ENCODE measurements around the gene ZNF197. TPM values are rescaled to one million over a fixed set of nuclear protein-coding genes. Genes with fewer than 3 reads are reported as not detected.

ZNF197 gene
- total RNA-seq, 1 experiment from 2014 or later: 12.0 TPM

DNA sequence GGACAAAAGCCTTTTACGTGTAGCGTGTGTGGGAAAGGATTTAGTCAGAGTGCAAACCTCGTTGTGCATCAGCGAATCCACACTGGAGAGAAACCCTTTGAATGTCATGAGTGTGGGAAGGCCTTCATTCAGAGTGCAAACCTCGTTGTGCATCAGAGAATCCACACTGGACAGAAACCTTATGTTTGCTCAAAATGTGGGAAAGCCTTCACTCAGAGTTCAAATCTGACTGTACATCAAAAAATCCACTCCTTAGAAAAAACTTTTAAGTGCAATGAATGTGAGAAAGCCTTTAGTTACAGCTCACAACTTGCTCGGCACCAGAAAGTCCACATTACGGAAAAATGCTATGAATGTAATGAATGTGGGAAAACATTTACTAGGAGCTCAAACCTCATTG, 34.2 kb downstream of the ZNF197 start:
- no peak for TF ChIP-seq CTCF (IDR thresholded peaks at IDR 0.05; ENCODE audit: unreplicated experiment)
- intact Hi-C loops (cut with micrococcal nuclease; ENCODE audit: unreplicated experiment): no loop called here
- no peak overlapping the region for H3K4me3 Mint-ChIP-seq (ENCODE audit: low read depth, unreplicated experiment)
- H3K4me1 Mint-ChIP-seq (ENCODE audit: low read depth, unreplicated experiment): no peaks in the 10 kb centered on the region
- no peak overlapping the region for H3K27ac Mint-ChIP-seq (ENCODE audit: unreplicated experiment)
- no peaks in the 10 kb centered on the region for H3K27me3 Mint-ChIP-seq (ENCODE audit: unreplicated experiment)
- peaks cover 52% of the 10 kb centered on the region for H3K36me3 Mint-ChIP-seq (ENCODE audit: insufficient read depth, unreplicated experiment)
- CTCF ChIA-PET: no interaction called here
- no TSS peak for BruUV-seq (replicated peaks)
- DNase-seq: no peak
- peaks cover 14% of the 10 kb centered on the region for H3K9me3 Mint-ChIP-seq (ENCODE audit: low read depth, unreplicated experiment)

DNA sequence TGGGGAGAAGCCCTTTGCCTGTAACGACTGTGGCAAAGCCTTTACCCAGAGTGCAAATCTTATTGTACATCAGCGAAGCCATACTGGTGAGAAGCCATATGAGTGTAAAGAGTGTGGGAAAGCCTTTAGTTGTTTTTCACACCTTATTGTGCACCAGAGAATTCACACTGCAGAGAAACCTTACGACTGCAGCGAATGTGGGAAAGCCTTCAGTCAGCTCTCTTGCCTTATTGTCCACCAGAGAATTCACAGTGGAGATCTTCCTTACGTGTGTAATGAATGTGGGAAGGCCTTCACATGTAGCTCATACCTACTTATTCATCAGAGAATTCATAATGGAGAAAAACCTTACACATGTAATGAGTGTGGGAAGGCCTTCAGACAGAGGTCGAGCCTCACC, 34.6 kb downstream of the ZNF197 start:
- intact Hi-C loops (cut with micrococcal nuclease; ENCODE audit: unreplicated experiment): no loop called here
- no peak overlapping the region for H3K4me3 Mint-ChIP-seq (ENCODE audit: low read depth, unreplicated experiment)
- H3K27ac Mint-ChIP-seq (ENCODE audit: unreplicated experiment): no peak overlapping the region
- no peak for DNase-seq
- CTCF ChIA-PET: no interaction called here
- H3K27me3 Mint-ChIP-seq (ENCODE audit: unreplicated experiment): no peaks in the 10 kb centered on the region
- peaks cover 18% of the 10 kb centered on the region for H3K9me3 Mint-ChIP-seq (ENCODE audit: low read depth, unreplicated experiment)
- no TSS peak for BruUV-seq (replicated peaks)
- no peaks in the 10 kb centered on the region for H3K4me1 Mint-ChIP-seq (ENCODE audit: low read depth, unreplicated experiment)
- TF ChIP-seq CTCF (IDR thresholded peaks at IDR 0.05; ENCODE audit: unreplicated experiment): no peak
- peaks cover 48% of the 10 kb centered on the region for H3K36me3 Mint-ChIP-seq (ENCODE audit: insufficient read depth, unreplicated experiment)

GRCh38 chr3:44661189-44661588, 36.4 kb downstream of the ZNF197 start:
- CTCF ChIA-PET: no interaction called here
- H3K9me3 Mint-ChIP-seq (ENCODE audit: low read depth, unreplicated experiment): peaks cover 18% of the 10 kb centered on the region
- no peaks in the 10 kb centered on the region for H3K4me1 Mint-ChIP-seq (ENCODE audit: low read depth, unreplicated experiment)
- TF ChIP-seq CTCF (IDR thresholded peaks at IDR 0.05; ENCODE audit: unreplicated experiment): no peak
- DNase-seq: no peak
- no peak overlapping the region for H3K27ac Mint-ChIP-seq (ENCODE audit: unreplicated experiment)
- no TSS peak for BruUV-seq (replicated peaks)
- no peaks in the 10 kb centered on the region for H3K27me3 Mint-ChIP-seq (ENCODE audit: unreplicated experiment)
- peaks cover 40% of the 10 kb centered on the region for H3K36me3 Mint-ChIP-seq (ENCODE audit: insufficient read depth, unreplicated experiment)
- intact Hi-C loops (cut with micrococcal nuclease; ENCODE audit: unreplicated experiment): no loop called here
- no peak overlapping the region for H3K4me3 Mint-ChIP-seq (ENCODE audit: low read depth, unreplicated experiment)

DNA sequence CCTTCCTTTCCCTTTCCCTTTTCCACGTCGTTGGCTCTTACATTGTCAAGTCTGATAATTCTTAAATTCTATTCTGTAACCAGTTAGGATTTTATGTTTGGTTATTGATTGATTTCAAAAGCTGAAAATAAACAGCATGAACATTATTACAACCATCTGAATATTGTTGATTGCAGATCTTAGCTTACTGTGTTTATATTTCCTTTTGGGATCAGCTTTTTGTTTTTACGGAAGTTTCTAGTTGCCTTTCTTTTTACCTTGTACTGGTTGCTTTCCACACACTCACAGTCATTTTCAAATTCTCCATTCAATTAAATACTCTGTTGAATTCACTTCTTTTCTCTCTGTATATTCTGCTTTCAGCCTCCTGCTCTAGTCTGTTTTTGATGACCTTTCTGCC, 40.3 kb downstream of the ZNF197 start:
- TF ChIP-seq CTCF (IDR thresholded peaks at IDR 0.05; ENCODE audit: unreplicated experiment): no peak
- no TSS peak for BruUV-seq (replicated peaks)
- no peak for DNase-seq
- intact Hi-C loops (cut with micrococcal nuclease; ENCODE audit: unreplicated experiment): no loop called here
- H3K27me3 Mint-ChIP-seq (ENCODE audit: unreplicated experiment): no peaks in the 10 kb centered on the region
- peaks cover 12% of the 10 kb centered on the region for H3K9me3 Mint-ChIP-seq (ENCODE audit: low read depth, unreplicated experiment)
- H3K4me1 Mint-ChIP-seq (ENCODE audit: low read depth, unreplicated experiment): no peaks in the 10 kb centered on the region
- peaks cover 6% of the 10 kb centered on the region for H3K36me3 Mint-ChIP-seq (ENCODE audit: insufficient read depth, unreplicated experiment)
- H3K27ac Mint-ChIP-seq (ENCODE audit: unreplicated experiment): no peak overlapping the region
- H3K4me3 Mint-ChIP-seq (ENCODE audit: low read depth, unreplicated experiment): no peak overlapping the region
- CTCF ChIA-PET: no interaction called here

DNA sequence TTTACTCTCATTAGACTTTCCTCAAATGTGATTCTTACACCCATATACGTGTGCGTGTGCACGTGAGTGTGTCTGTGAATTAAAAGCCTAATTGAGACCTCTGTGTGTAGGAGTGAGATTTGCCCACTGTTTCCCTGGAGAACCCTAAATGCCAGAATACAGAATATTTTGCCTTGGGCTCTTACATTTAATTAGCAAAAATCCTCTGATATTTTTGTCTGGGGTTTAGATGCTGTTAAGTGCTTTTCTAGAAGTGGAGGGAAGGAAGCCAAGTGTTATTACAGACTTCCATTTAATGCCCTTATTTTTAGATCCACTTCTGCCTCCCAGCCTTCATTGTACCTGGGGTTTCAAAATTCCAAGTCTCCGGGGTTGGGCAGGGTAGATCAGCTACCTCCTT, 41.5 kb downstream of the ZNF197 start:
- Mint-ChIP-seq H3K9me3 (ENCODE audit: low read depth, unreplicated experiment) (peaks cover 12% of the 10 kb centered on the region), H3K27me3 (ENCODE audit: unreplicated experiment) (no peaks in the 10 kb centered on the region), H3K36me3 (ENCODE audit: insufficient read depth, unreplicated experiment) (no peaks in the 10 kb centered on the region), H3K27ac (ENCODE audit: unreplicated experiment) (no peak overlapping the region), H3K4me1 (ENCODE audit: low read depth, unreplicated experiment) (no peaks in the 10 kb centered on the region), H3K4me3 (ENCODE audit: low read depth, unreplicated experiment) (no peak overlapping the region)
- no TSS peak for BruUV-seq (replicated peaks)
- CTCF ChIA-PET: no interaction called here
- intact Hi-C loops (cut with micrococcal nuclease; ENCODE audit: unreplicated experiment): no loop called here
- no peak for TF ChIP-seq CTCF (IDR thresholded peaks at IDR 0.05; ENCODE audit: unreplicated experiment)
- DNase-seq: no peak

All from Calu3 (cell line).